Measurements from ENCODE around the gene UNCX.
"Not testable (repeated sequence)": the region's sequence is repeated elsewhere in the genome, so short reads cannot be mapped to it uniquely, and the experiment has no call there.

The UNCX gene

GRCh38 chr7:1271046-1271445 lies 38.4 kb downstream of the UNCX start:
- H3K27ac Mint-ChIP-seq = no peak overlapping the region
- H3K27me3 Mint-ChIP-seq = peaks cover 27% of the 10 kb centered on the region
- no peaks in the 10 kb centered on the region for H3K36me3 Mint-ChIP-seq (ENCODE audit: low read depth)
- no peaks in the 10 kb centered on the region for H3K4me1 Mint-ChIP-seq (ENCODE audit: low read depth)
- no peak overlapping the region for H3K4me3 Mint-ChIP-seq
- intact Hi-C loops (cut with micrococcal nuclease) = no loop called here
- no peaks in the 10 kb centered on the region for H3K9me3 Mint-ChIP-seq

- intact Hi-C loops (cut with micrococcal nuclease) = no loop called here
- Mint-ChIP-seq H3K36me3 (ENCODE audit: low read depth) (no peaks in the 10 kb centered on the region), H3K27ac (no peak overlapping the region), H3K27me3 (peaks cover 22% of the 10 kb centered on the region), H3K4me1 (ENCODE audit: low read depth) (no peaks in the 10 kb centered on the region), H3K9me3 (peaks cover 3% of the 10 kb centered on the region), H3K4me3 (no peak overlapping the region)
Observed at GRCh38 chr7:1271656-1272055, 39.0 kb downstream of the UNCX start.

GRCh38 chr7:1272136-1272535 lies 39.5 kb downstream of the UNCX start:
- H3K9me3 Mint-ChIP-seq; H3K36me3 Mint-ChIP-seq (ENCODE audit: low read depth); H3K4me1 Mint-ChIP-seq (ENCODE audit: low read depth); H3K27ac Mint-ChIP-seq; H3K4me3 Mint-ChIP-seq; intact Hi-C loops (cut with micrococcal nuclease): not testable (repeated sequence)
- H3K27me3 Mint-ChIP-seq = peaks cover 19% of the 10 kb centered on the region

GRCh38 chr7:1274121-1274875 lies 41.6 kb downstream of the UNCX start:
- H3K36me3 Mint-ChIP-seq (ENCODE audit: low read depth) = no peaks in the 10 kb centered on the region
- no peak overlapping the region for H3K27ac Mint-ChIP-seq
- H3K4me3 Mint-ChIP-seq = no peak overlapping the region
- intact Hi-C loops (cut with micrococcal nuclease) = no loop called here
- peaks cover 6% of the 10 kb centered on the region for H3K9me3 Mint-ChIP-seq
- no peaks in the 10 kb centered on the region for H3K4me1 Mint-ChIP-seq (ENCODE audit: low read depth)
- H3K27me3 Mint-ChIP-seq = peaks cover 17% of the 10 kb centered on the region

GRCh38 chr7:1274876-1275375 lies 42.3 kb downstream of the UNCX start:
- no peak overlapping the region for H3K4me3 Mint-ChIP-seq
- intact Hi-C loops (cut with micrococcal nuclease) = no loop called here
- H3K9me3 Mint-ChIP-seq = peaks cover 7% of the 10 kb centered on the region
- no peak overlapping the region for H3K27ac Mint-ChIP-seq
- H3K36me3 Mint-ChIP-seq (ENCODE audit: low read depth) = no peaks in the 10 kb centered on the region
- no peaks in the 10 kb centered on the region for H3K4me1 Mint-ChIP-seq (ENCODE audit: low read depth)
- H3K27me3 Mint-ChIP-seq = peaks cover 16% of the 10 kb centered on the region

GRCh38 chr7:1275451-1276381 lies 43.0 kb downstream of the UNCX start:
- intact Hi-C loops (cut with micrococcal nuclease) = no loop called here
- Mint-ChIP-seq H3K9me3 (peaks cover 15% of the 10 kb centered on the region), H3K27me3 (peaks cover 10% of the 10 kb centered on the region), H3K4me1 (ENCODE audit: low read depth) (no peaks in the 10 kb centered on the region), H3K36me3 (ENCODE audit: low read depth) (no peaks in the 10 kb centered on the region), H3K4me3 (no peak overlapping the region), H3K27ac (no peak overlapping the region)

- Mint-ChIP-seq H3K27me3 (peaks cover 7% of the 10 kb centered on the region), H3K4me3 (no peak overlapping the region), H3K27ac (no peak overlapping the region), H3K4me1 (ENCODE audit: low read depth) (no peaks in the 10 kb centered on the region), H3K9me3 (peaks cover 15% of the 10 kb centered on the region), H3K36me3 (ENCODE audit: low read depth) (no peaks in the 10 kb centered on the region)
- intact Hi-C loops (cut with micrococcal nuclease) = no loop called here
Observed at GRCh38 chr7:1276626-1277175, 44.0 kb downstream of the UNCX start.

GRCh38 chr7:1278543-1278942 lies 45.9 kb downstream of the UNCX start:
- no peaks in the 10 kb centered on the region for H3K36me3 Mint-ChIP-seq (ENCODE audit: low read depth)
- no peaks in the 10 kb centered on the region for H3K4me1 Mint-ChIP-seq (ENCODE audit: low read depth)
- H3K9me3 Mint-ChIP-seq = peaks cover 15% of the 10 kb centered on the region
- peaks cover 10% of the 10 kb centered on the region for H3K27me3 Mint-ChIP-seq
- intact Hi-C loops (cut with micrococcal nuclease) = no loop called here
- no peak overlapping the region for H3K4me3 Mint-ChIP-seq
- no peak overlapping the region for H3K27ac Mint-ChIP-seq

GRCh38 chr7:1279041-1279440 lies 46.4 kb downstream of the UNCX start:
- Mint-ChIP-seq H3K9me3 (peaks cover 15% of the 10 kb centered on the region), H3K4me3 (no peak overlapping the region), H3K36me3 (ENCODE audit: low read depth) (no peaks in the 10 kb centered on the region), H3K27me3 (peaks cover 10% of the 10 kb centered on the region), H3K4me1 (ENCODE audit: low read depth) (no peaks in the 10 kb centered on the region), H3K27ac (no peak overlapping the region)
- intact Hi-C loops (cut with micrococcal nuclease) = no loop called here

GRCh38 chr7:1279895-1280294 lies 47.2 kb downstream of the UNCX start:
- H3K36me3 Mint-ChIP-seq (ENCODE audit: low read depth); H3K4me1 Mint-ChIP-seq (ENCODE audit: low read depth); intact Hi-C loops (cut with micrococcal nuclease); H3K4me3 Mint-ChIP-seq; H3K27me3 Mint-ChIP-seq; H3K27ac Mint-ChIP-seq: not testable (repeated sequence)
- peaks cover 15% of the 10 kb centered on the region for H3K9me3 Mint-ChIP-seq

GRCh38 chr7:1281068-1281467 lies 48.4 kb downstream of the UNCX start:
- H3K36me3 Mint-ChIP-seq (ENCODE audit: low read depth) = no peaks in the 10 kb centered on the region

GRCh38 chr7:1282679-1283078 lies 50.0 kb downstream of the UNCX start:
- intact Hi-C loops (cut with micrococcal nuclease) = no loop called here
- Mint-ChIP-seq H3K4me3 (no peak overlapping the region), H3K4me1 (ENCODE audit: low read depth) (no peaks in the 10 kb centered on the region), H3K27ac (no peak overlapping the region), H3K27me3 (peaks cover 5% of the 10 kb centered on the region), H3K36me3 (ENCODE audit: low read depth) (no peaks in the 10 kb centered on the region), H3K9me3 (peaks cover 9% of the 10 kb centered on the region)

More at GRCh38 chr7:1281068-1281467, 48.4 kb downstream of the UNCX start:
- H3K4me3 Mint-ChIP-seq = no peak overlapping the region
- no peaks in the 10 kb centered on the region for H3K4me1 Mint-ChIP-seq (ENCODE audit: low read depth)
- H3K9me3 Mint-ChIP-seq = peaks cover 15% of the 10 kb centered on the region
- H3K27ac Mint-ChIP-seq = no peak overlapping the region
- peaks cover 7% of the 10 kb centered on the region for H3K27me3 Mint-ChIP-seq
- intact Hi-C loops (cut with micrococcal nuclease) = no loop called here

GRCh38 chr7:1283337-1283736 lies 50.7 kb downstream of the UNCX start:
- intact Hi-C loops (cut with micrococcal nuclease) = no loop called here
- Mint-ChIP-seq H3K36me3 (ENCODE audit: low read depth) (no peaks in the 10 kb centered on the region), H3K9me3 (peaks cover 9% of the 10 kb centered on the region), H3K4me3 (no peak overlapping the region), H3K27me3 (peaks cover 9% of the 10 kb centered on the region), H3K4me1 (ENCODE audit: low read depth) (no peaks in the 10 kb centered on the region), H3K27ac (no peak overlapping the region)

All from dendritic cell treated with granulocyte-macrophage colony-stimulating factor and Interleukin-4, amounts not matched to agents 40 ng/mL and 50 ng/mL, for 4 days (primary cell).